B cell (primary cell): ENCODE data around the gene FBLIM1.

ENCODE experiments used
- CTCF ChIP-seq: fragments of 200-600 bp; IDR thresholded peaks from one replicate; pipeline ENCODE4 v1.8.0; 2022; ENCODE audit warnings: antibody characterized with exemption, mild to moderate bottlenecking
- EZH2 ChIP-seq: IDR thresholded peaks from 2 replicates; pipeline ENCODE4 v1.6.1; 2012; ENCODE audit warnings: borderline replicate concordance, low read depth, mild to moderate bottlenecking, moderate library complexity, low read length; ENCODE audit not compliant: insufficient read depth, poor library complexity, severe bottlenecking

- TF ChIP-seq CTCF (no peak), EZH2 (no peak)
These were observed 21.0 kb upstream of the FBLIM1 start for GRCh38 chr1:15737324-15738319.
